GM12878 (cell line): ENCODE measurements around the gene PGR. TPM values are rescaled to one million over a fixed set of nuclear protein-coding genes. Genes with fewer than 3 reads are reported as not detected.

Experiments used
- ATAC-seq: fragments of 200-7000 bp; cut with Tn5 transposase; 3 replicates; pipeline ENCODE4 v1.9.1; 2020; ENCODE audit warnings: mild to moderate bottlenecking, moderate library complexity
- BruUV-seq: library from RNA; stranded (reverse); fragments of 400-500 nt; replicated peaks from 2 replicates; lab custom pipeline; 2021; lab: Mats Ljungman, UMichigan
- CTCF ChIA-PET: fragments of 300-600 bp; sonication (Branson Sonifier 250); formaldehyde crosslinking; extraction: SDS; loops from one replicate; lab custom pipeline; 2021; ENCODE audit warnings: inconsistent platforms; lab: Yijun Ruan, JAX
- POLR2A ChIA-PET: fragments of 350-600 bp; formaldehyde crosslinking; extraction: SDS; loops from one replicate; lab custom pipeline; 2021; ENCODE audit warnings: inconsistent platforms; lab: Charles Lee
- RAD21 ChIA-PET: fragments of 300-600 bp; sonication (Branson Sonifier 250); formaldehyde crosslinking; loops from one replicate; lab custom pipeline; 2023; ENCODE audit warnings: antibody characterized with exemption; ENCODE audit not compliant: unreplicated experiment; lab: Charles Lee
- SMC1A ChIA-PET: fragments of 300-600 bp; sonication (Branson Sonifier 250); formaldehyde crosslinking; loops from one replicate; lab custom pipeline; 2023; ENCODE audit not compliant: unreplicated experiment, uncharacterized antibody; lab: Charles Lee
- DNase-seq: peaks from one replicate; pipeline ENCODE4 v3.0.0-alpha.2; 2011; ENCODE audit warnings: low read depth, low spot score
- FAIRE-seq: peaks from 3 replicates; lab custom pipeline; 2011; peaks lifted over from hg19 to GRCh38; lab: Jason Lieb, UNC
- H2AFZ ChIP-seq: 2 replicates; pipeline ENCODE4 v1.6.0; 2011; ENCODE audit warnings: low read depth, low read length, control low read depth; ENCODE audit not compliant: control insufficient read depth
- H3K27ac ChIP-seq: 2 replicates; pipeline ENCODE4 v1.5.1; 2011; ENCODE audit warnings: control low read depth; ENCODE audit not compliant: control insufficient read depth, insufficient read depth
- H3K27me3 ChIP-seq, 2 experiments: replicated peaks in 1 of 2; 2 replicates each; pipeline versions ENCODE4 v1.6.0 to v1.6.1; 2011; ENCODE audit warnings: low read length in 1 of 2; ENCODE audit not compliant: control insufficient read depth in 2 of 2, insufficient read depth in 2 of 2
- H3K36me3 ChIP-seq, 2 experiments: 2 replicates each; pipeline ENCODE4 v1.5.1; 2011; ENCODE audit warnings: low read length in 1 of 2; ENCODE audit not compliant: control insufficient read depth in 2 of 2, insufficient read depth in 2 of 2
- H3K4me1 ChIP-seq: 2 replicates; pipeline ENCODE4 v1.6.1; 2011; ENCODE audit warnings: mild to moderate bottlenecking, low read length, moderate library complexity, mixed read lengths; ENCODE audit not compliant: control insufficient read depth, insufficient read depth
- H3K4me2 ChIP-seq: 2 replicates; pipeline ENCODE4 v1.6.0; 2011; ENCODE audit warnings: control low read depth; ENCODE audit not compliant: control insufficient read depth, insufficient read depth
- H3K4me3 ChIP-seq: fragments of 200-600 bp; sonication (generic); 2 replicates; pipeline ENCODE4 v1.5.1; 2016
- H3K79me2 ChIP-seq: 2 replicates; pipeline ENCODE4 v1.6.0; 2011; ENCODE audit warnings: low read length; ENCODE audit not compliant: control insufficient read depth, insufficient read depth
- H3K9ac ChIP-seq: 2 replicates; pipeline ENCODE4 v1.8.0; 2011; ENCODE audit warnings: low read length, control low read depth, mixed read lengths; ENCODE audit not compliant: control insufficient read depth, insufficient read depth
- H3K9me3 ChIP-seq: replicated peaks from 3 replicates; pipeline ENCODE4 v1.5.1; 2011; ENCODE audit warnings: mild to moderate bottlenecking, low read length; ENCODE audit not compliant: control insufficient read depth, insufficient read depth
- H4K20me1 ChIP-seq: 2 replicates; pipeline ENCODE4 v1.6.0; 2011; ENCODE audit not compliant: control insufficient read depth, insufficient read depth
- BACH1 ChIP-seq: fragments of 450-650 bp; IDR thresholded peaks from 2 replicates; pipeline ENCODE4 v1.6.1; 2017; ENCODE audit warnings: mild to moderate bottlenecking, borderline replicate concordance
- EED ChIP-seq: sonication (generic); IDR thresholded peaks from 2 replicates; pipeline ENCODE4 v1.6.1; 2016; ENCODE audit warnings: antibody characterized with exemption, low read depth
- RCOR1 ChIP-seq: conservative IDR thresholded peaks from 2 replicates; pipeline ENCODE4 v1.6.1; 2012; ENCODE audit warnings: low read depth, low read length, improper control_type of control experiment
- SMC3 ChIP-seq: IDR thresholded peaks from 2 replicates; pipeline ENCODE4 v1.6.1; 2011; ENCODE audit warnings: low read length, improper control_type of control experiment, borderline replicate concordance
- SREBF1 ChIP-seq: IDR thresholded peaks from 2 replicates; pipeline ENCODE4 v1.6.1; 2012; ENCODE audit warnings: mild to moderate bottlenecking, low read length
- TARDBP ChIP-seq: IDR thresholded peaks from 2 replicates; pipeline ENCODE4 v1.6.1; 2016; ENCODE audit warnings: borderline replicate concordance
- YBX1 ChIP-seq: fragments of 450-650 bp; IDR thresholded peaks from 2 replicates; pipeline ENCODE4 v1.6.1; 2016; ENCODE audit warnings: antibody characterized with exemption
- ZNF217 ChIP-seq: fragments of 450-650 bp; IDR thresholded peaks from 2 replicates; pipeline ENCODE4 v1.6.1; 2017; ENCODE audit warnings: antibody characterized with exemption, mild to moderate bottlenecking
- ZNF24 ChIP-seq: fragments of 450-650 bp; IDR thresholded peaks from 2 replicates; pipeline ENCODE4 v1.6.1; 2017; ENCODE audit warnings: antibody characterized with exemption, mild to moderate bottlenecking
- WGBS: methylation state at CpG from one replicate; pipeline ENCODE4 v1.1.6; 2016; ENCODE audit warnings: low lambda C conversion rate; ENCODE audit not compliant: insufficient replicate concordance, insufficient coverage; ENCODE audit errors: missing lambda C conversion rate; 5-methylcytosine and 5-hydroxymethylcytosine counted together
- in situ Hi-C: fragments of 300-500 bp; cut with MboI; formaldehyde crosslinking; loops from 9 replicates; pipeline ENCODE4 v1.14.3; 2018; ENCODE audit warnings: mixed read lengths
- intact Hi-C: fragments of 100-400 bp; cut with micrococcal nuclease; formaldehyde crosslinking; loops from one replicate; pipeline ENCODE4 v1.14.2; 2022; ENCODE audit not compliant: unreplicated experiment
- polyA plus RNA-seq, 11 experiments: library from polyadenylated mRNA; depleted of rRNA in 4 of 11; unstranded in 6 of 11; stranded (reverse) in 5 of 11; fragments of >200 nt; fragmentation: Nextera tagmentation in 4 of 11; fragmentation: Illumina TruSeq in 1 of 11; extraction: Ambion mirVana in 4 of 11; extraction: Trizol in 1 of 11; gene quantifications; 1 replicate in 1 of 11; 2 replicates in 10 of 11; pipeline versions ENCODE4 v1.2.1 to v1.2.3, GENCODE V29; 2011 to 2016; ENCODE audit warnings: inconsistent platforms in 2 of 11, missing spikeins in 2 of 11, low read depth in 1 of 11
- total RNA-seq, 4 experiments: library from RNA; depleted of rRNA in 3 of 4; stranded (reverse); fragments of >200 nt in 3 of 4; fragmentation: Illumina TruSeq in 1 of 4; extraction: Trizol in 1 of 4; gene quantifications; 2 replicates each; pipeline versions ENCODE4 v1.2.1 to v1.2.3, GENCODE V29; 2013 to 2021
- TF ChIP-seq, protein P1 (sequence below): fragments of 450-650 bp; formaldehyde crosslinking; IDR thresholded peaks from 2 replicates; pipeline ENCODE4 v1.4.0; 2022; ENCODE audit warnings: mild to moderate bottlenecking, moderate library complexity
- TF ChIP-seq, protein P2 (sequence below): fragments of 450-650 bp; IDR thresholded peaks from 2 replicates; pipeline ENCODE4 v1.6.1; 2016; ENCODE audit warnings: mild to moderate bottlenecking

Gene PGR
- total and polyA plus RNA-seq, 10 of the 15 experiments (the other 5 are each of a cell fraction or from before 2014, with no cell fraction given) = 0.01 TPM; not detected in 9

DNA sequence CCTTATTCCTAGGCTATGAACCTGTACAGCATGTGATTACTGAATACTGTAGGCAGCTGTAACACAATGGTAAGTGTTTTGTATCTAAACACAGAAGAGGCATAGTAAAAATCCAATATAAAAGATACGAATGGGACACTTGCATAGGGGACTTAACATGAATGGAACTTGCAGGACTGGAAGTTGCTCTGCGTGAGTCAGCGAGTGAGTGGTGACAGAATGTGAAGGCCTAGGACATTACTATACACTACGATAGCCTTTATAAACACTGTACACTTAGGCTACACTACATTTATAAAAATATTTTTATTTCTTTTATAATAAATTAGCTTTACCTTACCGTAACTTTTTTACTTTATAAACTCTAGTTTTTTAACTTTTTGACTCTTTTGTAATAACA is 81.1 kb downstream of the PGR start:
- Histone ChIP-seq H2AFZ (no peak overlapping the region), H4K20me1 (no peaks in the 10 kb centered on the region), H3K27me3 (no peaks in the 10 kb centered on the region), H3K4me2 (no peak overlapping the region), H3K9ac (no peak overlapping the region), H3K4me1 (no peaks in the 10 kb centered on the region), H3K36me3 (no peaks in the 10 kb centered on the region), H3K9me3 (no peaks in the 10 kb centered on the region), H3K4me3 (no peak overlapping the region), H3K27ac (no peak overlapping the region), H3K79me2 (no peaks in the 10 kb centered on the region)
- WGBS = 33% methylated on average over 5 of the region's 5 CpGs
- no peak for DNase-seq
- no TSS peak for BruUV-seq
- ATAC-seq = no peak
- TF ChIP-seq YBX1 = no peak
- TF ChIP-seq TARDBP = no peak
- no peak for TF ChIP-seq BACH1
- TF ChIP-seq RCOR1 = no peak
- TF ChIP-seq, protein P1, sequence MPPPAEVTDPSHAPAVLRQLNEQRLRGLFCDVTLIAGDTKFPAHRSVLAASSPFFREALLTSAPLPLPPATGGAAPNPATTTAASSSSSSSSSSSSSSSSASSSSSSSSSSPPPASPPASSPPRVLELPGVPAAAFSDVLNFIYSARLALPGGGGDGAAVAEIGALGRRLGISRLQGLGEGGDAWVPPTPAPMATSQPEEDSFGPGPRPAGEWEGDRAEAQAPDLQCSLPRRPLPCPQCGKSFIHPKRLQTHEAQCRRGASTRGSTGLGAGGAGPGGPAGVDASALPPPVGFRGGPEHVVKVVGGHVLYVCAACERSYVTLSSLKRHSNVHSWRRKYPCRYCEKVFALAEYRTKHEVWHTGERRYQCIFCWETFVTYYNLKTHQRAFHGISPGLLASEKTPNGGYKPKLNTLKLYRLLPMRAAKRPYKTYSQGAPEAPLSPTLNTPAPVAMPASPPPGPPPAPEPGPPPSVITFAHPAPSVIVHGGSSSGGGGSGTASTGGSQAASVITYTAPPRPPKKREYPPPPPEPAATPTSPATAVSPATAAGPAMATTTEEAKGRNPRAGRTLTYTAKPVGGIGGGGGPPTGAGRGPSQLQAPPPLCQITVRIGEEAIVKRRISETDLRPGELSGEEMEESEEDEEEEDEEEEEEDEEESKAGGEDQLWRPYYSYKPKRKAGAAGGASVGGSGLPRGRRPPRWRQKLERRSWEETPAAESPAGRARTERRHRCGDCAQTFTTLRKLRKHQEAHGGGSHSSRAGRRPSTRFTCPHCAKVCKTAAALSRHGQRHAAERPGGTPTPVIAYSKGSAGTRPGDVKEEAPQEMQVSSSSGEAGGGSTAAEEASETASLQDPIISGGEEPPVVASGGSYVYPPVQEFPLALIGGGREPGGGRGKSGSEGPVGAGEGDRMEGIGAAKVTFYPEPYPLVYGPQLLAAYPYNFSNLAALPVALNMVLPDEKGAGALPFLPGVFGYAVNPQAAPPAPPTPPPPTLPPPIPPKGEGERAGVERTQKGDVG (CRISPR knock-in tag) = no peak
- TF ChIP-seq ZNF24 = no peak
- TF ChIP-seq SREBF1 = no peak
- TF ChIP-seq EED = no peak
- TF ChIP-seq SMC3 = no peak
- TF ChIP-seq, protein P2, sequence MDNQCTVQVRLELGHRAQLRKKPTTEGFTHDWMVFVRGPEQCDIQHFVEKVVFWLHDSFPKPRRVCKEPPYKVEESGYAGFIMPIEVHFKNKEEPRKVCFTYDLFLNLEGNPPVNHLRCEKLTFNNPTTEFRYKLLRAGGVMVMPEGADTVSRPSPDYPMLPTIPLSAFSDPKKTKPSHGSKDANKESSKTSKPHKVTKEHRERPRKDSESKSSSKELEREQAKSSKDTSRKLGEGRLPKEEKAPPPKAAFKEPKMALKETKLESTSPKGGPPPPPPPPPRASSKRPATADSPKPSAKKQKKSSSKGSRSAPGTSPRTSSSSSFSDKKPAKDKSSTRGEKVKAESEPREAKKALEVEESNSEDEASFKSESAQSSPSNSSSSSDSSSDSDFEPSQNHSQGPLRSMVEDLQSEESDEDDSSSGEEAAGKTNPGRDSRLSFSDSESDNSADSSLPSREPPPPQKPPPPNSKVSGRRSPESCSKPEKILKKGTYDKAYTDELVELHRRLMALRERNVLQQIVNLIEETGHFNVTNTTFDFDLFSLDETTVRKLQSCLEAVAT = no peak
- no peak for TF ChIP-seq ZNF217
- ChIA-PET SMC1A (interaction anchor here (0.6 kb wide), 1 partner anchor 489 kb away, joined by 4 read pairs; no protein-coding TSS in a partner anchor), CTCF (no interaction called here), RAD21 (no interaction called here), POLR2A (no interaction called here)
- in situ Hi-C loops (no loop called here), intact Hi-C loops (no loop called here)
- FAIRE-seq = no peak
